ENCODE measurements around the gene RGCC. TPM values are rescaled to one million over a fixed set of nuclear protein-coding genes. Genes with fewer than 3 reads are reported as not detected.

Gene RGCC
- total RNA-seq, 1 donor from 2014 or later: 174 TPM

DNA sequence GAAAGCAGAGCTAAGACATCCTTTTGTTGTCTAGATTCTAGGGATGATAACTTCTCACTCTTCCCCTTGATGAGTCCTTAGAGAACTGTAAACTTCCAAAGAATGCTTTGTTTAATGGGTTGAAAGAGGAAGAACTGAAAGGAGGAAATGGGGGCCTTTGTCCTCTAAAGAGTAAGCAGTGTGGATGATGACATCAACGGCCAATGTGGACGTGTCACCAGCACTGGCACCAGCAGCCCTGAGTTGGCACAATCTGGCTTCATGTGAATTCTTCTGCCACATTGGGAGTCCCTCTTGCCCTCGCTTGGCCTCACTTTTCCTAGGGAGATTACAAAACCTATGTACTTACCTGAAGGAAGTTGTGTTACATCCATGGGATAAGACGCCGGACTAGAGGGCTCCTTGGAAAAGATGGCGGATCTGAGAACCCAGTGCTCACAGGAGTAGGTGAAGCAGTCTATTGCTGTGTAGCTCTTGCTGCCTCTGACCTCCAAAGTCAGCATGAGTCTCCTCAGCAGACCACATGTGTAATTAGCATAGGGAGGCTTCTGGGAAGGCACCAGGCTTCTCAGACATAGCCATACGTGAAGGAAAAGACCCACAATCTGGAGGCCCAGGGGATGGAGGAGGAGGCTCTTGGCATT lies 62.8 kb downstream of the RGCC start:
- no peak for DNase-seq

Other genes starting within 250 kb of the RGCC start
- gene MTRF1, start 194.0 kb upstream of the RGCC start, total RNA-seq: 11.7 and 14.5 TPM in 2 replicates
- gene NAA16, start 146.3 kb upstream of the RGCC start, total RNA-seq: 10.0 and 12.8 TPM in 2 replicates